H1 (cell line): ENCODE data around the gene INPP5B. TPM values are rescaled to one million over a fixed set of nuclear protein-coding genes. Genes with fewer than 3 reads are reported as not detected.

Experiments
- CTCF ChIA-PET: fragments of 300-600 bp; sonication (Branson Sonifier 250); formaldehyde crosslinking; loops from one replicate; lab custom pipeline; 2021; ENCODE audit not compliant: partially characterized antibody; lab: Charles Lee
- POLR2A ChIA-PET: fragments of 300-600 bp; sonication (Branson Sonifier 250); formaldehyde crosslinking; loops from one replicate; lab custom pipeline; 2021; ENCODE audit warnings: inconsistent platforms; ENCODE audit not compliant: partially characterized antibody; lab: Charles Lee
- DNase-seq, 2 experiments: peaks; one replicate each; pipeline versions ENCODE4 v3.0.0 to v3.0.0-alpha.2; 2010 to 2022; ENCODE audit warnings: low spot score in 2 of 2, low read depth in 1 of 2, mixed read lengths in 1 of 2
- FAIRE-seq: peaks from 2 replicates; lab custom pipeline; 2011; peaks lifted over from hg19 to GRCh38; lab: Jason Lieb, UNC
- H2AFZ ChIP-seq: 2 replicates; pipeline ENCODE4 v1.8.1; 2012; ENCODE audit warnings: low read length, inconsistent platforms
- H2AK5ac ChIP-seq: 2 replicates; pipeline ENCODE4 v1.6.1; 2013; ENCODE audit warnings: low read depth, low read length
- H2BK120ac ChIP-seq: replicated peaks from 2 replicates; pipeline ENCODE3; 2013; ENCODE audit warnings: low read depth, low read length, inconsistent platforms
- H2BK12ac ChIP-seq: 2 replicates; pipeline ENCODE4 v1.6.1; 2013; ENCODE audit warnings: low read depth, low read length
- H2BK15ac ChIP-seq: 2 replicates; pipeline ENCODE4 v1.6.1; 2013; ENCODE audit warnings: low read length
- H2BK20ac ChIP-seq: 2 replicates; pipeline ENCODE4 v1.6.1; 2013; ENCODE audit warnings: low read length
- H2BK5ac ChIP-seq: 2 replicates; pipeline ENCODE4 v1.6.1; 2013; ENCODE audit warnings: low read depth, low read length
- H3K14ac ChIP-seq: 2 replicates; pipeline ENCODE4 v1.6.1; 2013; ENCODE audit warnings: inconsistent platforms; ENCODE audit not compliant: insufficient read length
- H3K18ac ChIP-seq: 2 replicates; pipeline ENCODE4 v1.6.1; 2013; ENCODE audit warnings: low read length; ENCODE audit errors: extremely low read depth
- H3K23ac ChIP-seq: 2 replicates; pipeline ENCODE4 v1.6.1; 2013; ENCODE audit warnings: inconsistent platforms; ENCODE audit not compliant: insufficient read length
- H3K23me2 ChIP-seq: 2 replicates; pipeline ENCODE4 v1.6.1; 2013; ENCODE audit warnings: low read depth, low read length
- H3K27ac ChIP-seq: 2 replicates; pipeline ENCODE4 v1.6.1; 2011; ENCODE audit warnings: low read depth, low read length, inconsistent platforms
- H3K27me3 ChIP-seq, 4 experiments: replicated peaks in 1 of 4; 1 replicate in 1 of 4; 2 replicates in 3 of 4; pipeline versions ENCODE4 v1.6.1 to v1.8.1; 2011 to 2013; ENCODE audit warnings: low read length in 3 of 4, mild to moderate bottlenecking in 3 of 4, inconsistent platforms in 2 of 4, mixed read lengths in 2 of 4, moderate library complexity in 1 of 4; ENCODE audit not compliant: control insufficient read depth in 3 of 4, insufficient read depth in 3 of 4; ENCODE audit errors: extremely low read depth in 1 of 4
- H3K36me3 ChIP-seq, 4 experiments: 2 replicates each; pipeline versions ENCODE4 v1.6.1 to v1.8.1; 2011 to 2013; ENCODE audit warnings: mild to moderate bottlenecking in 4 of 4, low read length in 3 of 4, moderate library complexity in 2 of 4, control low read depth in 1 of 4, inconsistent platforms in 1 of 4; ENCODE audit not compliant: insufficient read depth in 4 of 4, control insufficient read depth in 2 of 4
- H3K4ac ChIP-seq: replicated peaks from 2 replicates; pipeline ENCODE3; 2013; ENCODE audit warnings: low read length, low read depth, mixed read lengths, inconsistent platforms; ENCODE audit not compliant: insufficient read length
- H3K4me1 ChIP-seq, 4 experiments: replicated peaks in 1 of 4; 1 replicate in 1 of 4; 2 replicates in 3 of 4; pipeline versions ENCODE4 v1.6.1 to v1.8.1; 2011 to 2013; ENCODE audit warnings: low read length in 3 of 4, inconsistent platforms in 2 of 4, mixed read lengths in 1 of 4; ENCODE audit not compliant: insufficient read depth in 4 of 4, control insufficient read depth in 3 of 4
- H3K4me2 ChIP-seq, 2 experiments: 2 replicates each; pipeline versions ENCODE4 v1.6.1 to v1.8.1; 2011 to 2013; ENCODE audit warnings: low read depth in 2 of 2, low read length in 2 of 2, control low read depth in 1 of 2, inconsistent platforms in 1 of 2, mild to moderate bottlenecking in 1 of 2; ENCODE audit not compliant: insufficient read depth in 1 of 2
- H3K4me3 ChIP-seq, 4 experiments: fragments of 200-600, 300-600 bp in 1 of 4; sonication (generic), shearing (Covaris generic), sonication (Bioruptor Twin) in 1 of 4; 2 replicates each; pipeline versions ENCODE4 v1.5.1 to v1.8.1; 2011 to 2016; ENCODE audit warnings: low read length in 4 of 4, low read depth in 3 of 4, control low read depth in 2 of 4, inconsistent platforms in 2 of 4, mild to moderate bottlenecking in 2 of 4, mixed read lengths in 1 of 4, moderate library complexity in 1 of 4; ENCODE audit not compliant: insufficient read depth in 2 of 4; ENCODE audit errors: extremely low read depth in 1 of 4
- H3K56ac ChIP-seq: replicated peaks from 2 replicates; pipeline ENCODE3; 2013; ENCODE audit warnings: low read depth, mild to moderate bottlenecking, mixed read lengths, low read length, inconsistent platforms; ENCODE audit not compliant: insufficient read length
- H3K79me1 ChIP-seq: 2 replicates; pipeline ENCODE4 v1.6.1; 2013; ENCODE audit warnings: low read depth, low read length, control low read depth
- H3K79me2 ChIP-seq, 2 experiments: 2 replicates each; pipeline versions ENCODE4 v1.6.1 to v1.8.1; 2012 to 2013; ENCODE audit warnings: low read length in 2 of 2, mild to moderate bottlenecking in 2 of 2, inconsistent platforms in 1 of 2; ENCODE audit not compliant: insufficient read depth in 2 of 2, control insufficient read depth in 1 of 2
- H3K9ac ChIP-seq, 4 experiments: replicated peaks in 1 of 4; 1 replicate in 1 of 4; 2 replicates in 3 of 4; pipeline versions ENCODE4 v1.6.1 to v1.8.1; 2011 to 2013; ENCODE audit warnings: low read depth in 3 of 4, low read length in 3 of 4, control low read depth in 2 of 4, mild to moderate bottlenecking in 2 of 4, moderate library complexity in 2 of 4, inconsistent platforms in 1 of 4; ENCODE audit errors: extremely low read depth in 1 of 4
- H3K9me3 ChIP-seq, 2 experiments: 2 replicates each; pipeline versions ENCODE4 v1.6.1 to v1.8.1; 2012 to 2013; ENCODE audit warnings: mild to moderate bottlenecking in 2 of 2, moderate library complexity in 2 of 2, control low read depth in 1 of 2, inconsistent platforms in 1 of 2, low read depth in 1 of 2, low read length in 1 of 2, mixed read lengths in 1 of 2; ENCODE audit not compliant: insufficient read depth in 2 of 2
- H4K20me1 ChIP-seq, 2 experiments: replicated peaks in 1 of 2; 2 replicates each; pipeline versions ENCODE3 to v1.8.1; 2011 to 2013; ENCODE audit warnings: inconsistent platforms in 2 of 2, low read length in 2 of 2, mild to moderate bottlenecking in 1 of 2; ENCODE audit not compliant: insufficient read depth in 2 of 2, control insufficient read depth in 1 of 2
- H4K5ac ChIP-seq: 2 replicates; pipeline ENCODE4 v1.6.1; 2013; ENCODE audit warnings: low read length, low read depth, mixed read lengths, inconsistent platforms; ENCODE audit not compliant: insufficient read length
- H4K8ac ChIP-seq: 2 replicates; pipeline ENCODE4 v1.8.0; 2013; ENCODE audit warnings: mild to moderate bottlenecking, moderate library complexity, low read length, inconsistent platforms; ENCODE audit not compliant: insufficient read depth; ENCODE audit errors: extremely low read depth
- H4K91ac ChIP-seq: replicated peaks from 2 replicates; pipeline ENCODE3; 2013; ENCODE audit warnings: low read length, mixed read lengths, inconsistent platforms; ENCODE audit not compliant: insufficient read length
- WGBS, 2 experiments: shearing (Covaris generic) in 1 of 2; methylation state at CpG; one replicate each; pipeline versions ENCODE4 v1.1.6 to v1.1.7; 2013 to 2015; ENCODE audit warnings: low lambda C conversion rate in 2 of 2, mixed read lengths in 2 of 2, inconsistent platforms in 1 of 2, low coverage in 1 of 2, missing lambda C conversion rate in 1 of 2; ENCODE audit not compliant: insufficient replicate concordance in 2 of 2, insufficient coverage in 1 of 2, insufficient read length in 1 of 2; ENCODE audit errors: extremely low coverage in 1 of 2, missing lambda C conversion rate in 1 of 2; 5-methylcytosine and 5-hydroxymethylcytosine counted together
- polyA plus RNA-seq, 7 experiments: library from polyadenylated mRNA; depleted of rRNA in 3 of 7; stranded (reverse) in 5 of 7; unstranded in 2 of 7; fragments of >200 nt in 5 of 7; fragments of 200-250 nt in 2 of 7; gene quantifications; 1 replicate in 5 of 7; 2 replicates in 1 of 7; 4 replicates in 1 of 7; pipeline versions ENCODE4 v1.2.1 to v1.2.3, GENCODE V29; 2011 to 2013; ENCODE audit warnings: missing spikeins in 2 of 7, mixed read lengths in 2 of 7
- total RNA-seq: library from RNA; stranded (reverse); fragmentation: NEBNext Ultra II Directional; extraction: Animal tissue kit (Norgen Biotek cat#: 25700); gene quantifications from 2 replicates; pipeline ENCODE4 v1.2.1, GENCODE V29; 2021

INPP5B gene
- total and polyA plus RNA-seq, 2 of the 8 experiments (the other 6 are each of a cell fraction or from before 2014, with no cell fraction given) = 14.0 to 23.7 TPM

- CTCF ChIA-PET = interaction anchor here (0.6 to 4.2 kb wide), 9 partner anchors 12 to 422 kb away, joined by 3 to 18 read pairs (median 3); no protein-coding TSS in a partner anchor
- POLR2A ChIA-PET = interaction anchor here (0.8 kb wide), 1 partner anchor 121 kb away, joined by 3 read pairs; no protein-coding TSS in a partner anchor
- Histone ChIP-seq H4K20me1 (no peaks in the 10 kb centered on the region), H2BK12ac (no peak overlapping the region), H2BK15ac (no peak overlapping the region), H4K91ac (no peak overlapping the region), H2AK5ac (no peak overlapping the region), H2BK5ac (no peak overlapping the region), H3K9me3 (no peaks in the 10 kb centered on the region; a peak in 1 of 4 replicates), H3K4me3 (no peak overlapping the region), H3K18ac (no peak overlapping the region), H3K4me1 (no peaks in the 10 kb centered on the region), H2BK120ac (no peak overlapping the region), H3K4ac (no peak overlapping the region), H3K36me3 (peaks cover 2 to 18% (median 8%) of the 10 kb centered on the region in 4 experiments; a peak in 4 of 8 replicates), H3K27ac (no peak overlapping the region), H2AFZ (no peak overlapping the region), H3K79me1 (no peaks in the 10 kb centered on the region), H2BK20ac (no peak overlapping the region), H3K4me2 (no peak overlapping the region), H3K23ac (no peak overlapping the region), H3K9ac (no peak overlapping the region), H4K8ac (no peak overlapping the region), H3K27me3 (no peaks in the 10 kb centered on the region), H4K5ac (no peak overlapping the region), H3K23me2 (no peaks in the 10 kb centered on the region), H3K14ac (no peak overlapping the region), H3K56ac (no peak overlapping the region), H3K79me2 (no peaks in the 10 kb centered on the region)
- 85% methylated on average over 5 of the region's 5 CpGs; no CpG with 5 or more reads in 1 of the 2 experiments for WGBS, 2 experiments
- FAIRE-seq (no peak), DNase-seq (no peak)
These were observed 54.5 kb downstream of the INPP5B start for GRCh38 chr1:37892151-37893047.
